ENCODE measurements around the gene PRDM16.

Gene PRDM16

GRCh38 chr1:3332662-3333061 is 263.7 kb downstream of the PRDM16 start:
- H3K36me3 ChIP-seq = no peaks in the 10 kb centered on the region
- no peak overlapping the region for H3K4me3 ChIP-seq (ENCODE audit: low read depth, low read length)

GRCh38 chr1:3333903-3334302 is 264.9 kb downstream of the PRDM16 start:
- no peak for TF ChIP-seq CTCF (IDR thresholded peaks at IDR 0.05; ENCODE audit: low read depth, low read length)
- DNase-seq = no peak
- no peak overlapping the region for H3K27ac ChIP-seq
- no peaks in the 10 kb centered on the region for H3K27me3 ChIP-seq (ENCODE audit: insufficient read depth, low read depth, severe bottlenecking)
- no peaks in the 10 kb centered on the region for H3K9me3 ChIP-seq (ENCODE audit: severe bottlenecking)
- no peaks in the 10 kb centered on the region for H3K36me3 ChIP-seq
- H3K4me3 ChIP-seq (ENCODE audit: low read depth, low read length) = no peak overlapping the region

More at GRCh38 chr1:3332662-3333061, 263.7 kb downstream of the PRDM16 start:
- no peak overlapping the region for H3K27ac ChIP-seq
- H3K9me3 ChIP-seq (ENCODE audit: severe bottlenecking) = no peaks in the 10 kb centered on the region
- no peaks in the 10 kb centered on the region for H3K27me3 ChIP-seq (ENCODE audit: insufficient read depth, low read depth, severe bottlenecking)
- TF ChIP-seq CTCF (IDR thresholded peaks at IDR 0.05; ENCODE audit: low read depth, low read length) = no peak
- DNase-seq = no peak

GRCh38 chr1:3334366-3334765 is 265.4 kb downstream of the PRDM16 start:
- Histone ChIP-seq H3K27me3 (ENCODE audit: insufficient read depth, low read depth, severe bottlenecking) (no peaks in the 10 kb centered on the region), H3K27ac (no peak overlapping the region), H3K36me3 (no peaks in the 10 kb centered on the region), H3K4me3 (ENCODE audit: low read depth, low read length) (no peak overlapping the region), H3K9me3 (ENCODE audit: severe bottlenecking) (no peaks in the 10 kb centered on the region)
- DNase-seq = no peak
- no peak for TF ChIP-seq CTCF (IDR thresholded peaks at IDR 0.05; ENCODE audit: low read depth, low read length)

- Histone ChIP-seq H3K27me3 (ENCODE audit: insufficient read depth, low read depth, severe bottlenecking) (no peaks in the 10 kb centered on the region), H3K4me3 (ENCODE audit: low read depth, low read length) (no peak overlapping the region), H3K36me3 (no peaks in the 10 kb centered on the region), H3K27ac (no peak overlapping the region), H3K9me3 (ENCODE audit: severe bottlenecking) (no peaks in the 10 kb centered on the region)
- TF ChIP-seq CTCF (IDR thresholded peaks at IDR 0.05; ENCODE audit: low read depth, low read length) = no peak
- no peak for DNase-seq
These were observed 267.0 kb downstream of the PRDM16 start for GRCh38 chr1:3335754-3336640.

- no peaks in the 10 kb centered on the region for H3K9me3 ChIP-seq (ENCODE audit: severe bottlenecking)
- no peaks in the 10 kb centered on the region for H3K27me3 ChIP-seq (ENCODE audit: insufficient read depth, low read depth, severe bottlenecking)
- no peak overlapping the region for H3K27ac ChIP-seq
- no peak for TF ChIP-seq CTCF (IDR thresholded peaks at IDR 0.05; ENCODE audit: low read depth, low read length)
- no peaks in the 10 kb centered on the region for H3K36me3 ChIP-seq
- no peak overlapping the region for H3K4me3 ChIP-seq (ENCODE audit: low read depth, low read length)
- no peak for DNase-seq
These were observed 267.9 kb downstream of the PRDM16 start for GRCh38 chr1:3336641-3337630.

All from WERI-Rb-1 (cell line).